GM18868 (cell line): ENCODE data around the gene KCNQ2.

Experiments used
- ATAC-seq: cut with Tn5 transposase; IDR thresholded peaks from one replicate; pipeline ENCODE4 v1.9.1; 2021; ENCODE audit warnings: mild to moderate bottlenecking, moderate library complexity; ENCODE audit not compliant: unreplicated experiment

Gene KCNQ2

DNA sequence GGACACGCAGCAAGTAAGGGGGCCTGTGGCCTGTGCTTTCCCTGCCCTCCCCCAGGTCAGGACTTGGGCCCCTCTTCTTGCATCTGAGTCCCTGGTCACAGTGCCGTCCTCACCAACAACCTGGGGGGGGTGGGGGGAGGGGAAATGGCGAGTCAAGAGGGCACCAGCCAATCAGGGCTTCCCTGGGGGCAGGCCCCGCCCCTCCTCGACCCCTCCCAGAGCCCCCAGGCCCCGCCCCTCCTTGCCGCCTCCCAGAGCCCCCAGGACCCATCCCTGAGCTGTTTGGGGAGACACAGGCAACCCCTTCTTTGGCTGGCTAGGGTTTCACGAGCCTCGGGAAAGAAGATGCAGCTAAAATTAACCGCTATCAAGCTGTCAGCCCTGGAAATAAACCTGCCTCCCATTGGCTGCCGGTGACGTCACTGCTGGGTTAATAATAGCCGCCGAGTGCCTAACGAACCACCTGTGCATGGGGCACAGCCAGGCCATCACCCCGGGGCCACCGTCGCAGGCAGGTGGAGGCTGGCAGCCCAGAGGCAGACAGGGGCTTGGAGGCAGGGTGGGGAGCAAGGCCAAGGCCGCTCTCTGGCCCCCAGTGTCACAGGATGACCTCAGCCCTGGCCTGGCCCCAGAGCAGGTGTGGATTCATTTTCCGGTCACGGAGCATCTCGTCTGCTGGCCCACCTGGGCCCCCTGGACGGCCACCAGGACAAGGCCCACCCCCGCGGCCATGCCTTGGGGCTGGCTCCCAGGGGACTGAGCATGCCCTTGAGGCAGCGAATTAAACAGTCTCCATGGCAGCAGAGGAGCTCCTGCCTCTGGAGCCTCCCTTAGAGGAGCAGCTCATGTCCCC lies 29.6 kb upstream of the KCNQ2 start:
- ATAC-seq: no peak

DNA sequence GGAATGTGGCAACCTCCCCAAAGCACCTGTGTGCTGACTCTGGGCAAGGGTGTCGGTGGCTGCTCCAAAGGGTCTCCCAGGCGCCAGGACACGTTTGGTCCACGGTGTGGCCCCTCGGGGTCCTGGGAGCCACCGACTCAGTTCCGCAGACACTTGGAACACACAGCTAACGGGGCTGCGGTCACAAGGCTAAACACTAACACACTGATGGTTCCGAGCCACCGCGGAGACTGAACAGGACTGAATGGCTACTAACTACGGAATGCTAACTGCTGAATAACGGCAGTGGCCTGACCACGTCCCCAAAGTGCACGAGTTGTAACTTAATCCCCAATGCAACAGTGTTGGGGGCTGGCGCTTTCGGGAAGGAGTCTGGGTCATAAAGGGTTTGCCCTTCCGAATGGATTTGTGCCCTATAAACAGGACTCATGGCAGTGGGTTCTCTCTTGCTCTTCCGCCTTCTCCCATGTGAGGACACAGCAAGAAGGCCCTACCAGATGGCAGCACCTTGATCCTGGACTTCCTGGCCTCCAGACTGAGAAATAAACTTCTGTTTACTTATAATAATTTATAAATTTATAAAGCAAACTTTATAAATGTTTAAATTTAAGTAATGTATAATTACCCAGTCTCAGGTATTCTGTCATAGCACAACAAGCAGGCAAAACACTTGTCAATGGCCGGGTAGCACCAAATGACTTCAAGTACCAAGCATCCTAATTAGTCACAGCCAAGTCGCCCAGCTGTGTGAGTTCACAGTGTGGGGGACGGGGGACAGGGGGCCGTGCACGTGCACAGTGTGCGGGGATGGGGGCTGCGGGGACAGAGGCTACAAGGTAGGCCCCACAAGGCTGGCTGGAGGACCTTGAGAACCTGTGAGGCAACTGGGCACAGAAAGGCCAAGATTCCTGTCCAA lies 28.7 kb upstream of the KCNQ2 start:
- no peak for ATAC-seq

DNA sequence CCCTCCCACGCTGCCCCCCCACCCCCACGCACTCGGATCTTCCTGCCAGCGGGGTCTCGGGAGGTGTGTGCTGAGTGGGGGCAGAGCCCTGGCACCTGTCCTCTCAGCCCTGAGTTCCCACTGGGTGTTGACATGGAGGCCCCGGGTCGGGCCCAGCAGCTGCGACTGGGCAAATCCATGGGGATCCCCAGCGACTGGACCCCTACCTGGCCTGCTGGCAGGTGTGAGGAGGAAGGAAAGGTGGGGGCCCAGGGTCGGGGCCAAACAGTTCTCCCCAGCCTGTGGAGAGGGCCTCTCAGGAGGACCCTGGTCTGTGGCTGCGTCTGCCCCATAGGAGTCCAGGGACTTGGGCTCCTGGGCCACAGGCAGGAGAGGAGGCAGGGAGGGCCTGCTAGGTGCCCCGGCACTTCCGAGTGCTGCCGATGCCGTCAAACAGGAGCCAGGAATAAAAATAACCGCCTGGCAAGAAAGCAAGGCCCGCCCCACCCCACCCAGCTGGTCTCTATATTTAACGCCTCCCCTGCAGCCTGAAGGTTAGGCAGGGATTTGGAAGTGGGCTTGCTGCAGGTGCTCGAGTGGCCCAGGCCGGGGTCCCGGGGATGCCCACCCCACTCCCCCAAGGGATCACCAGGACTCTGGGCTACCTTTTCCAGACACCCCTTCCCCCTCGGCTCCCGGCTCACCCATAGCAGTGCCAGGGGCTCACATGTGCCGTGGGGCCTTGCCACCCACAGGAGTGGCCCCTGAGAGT lies 27.9 kb upstream of the KCNQ2 start:
- no peak for ATAC-seq

DNA sequence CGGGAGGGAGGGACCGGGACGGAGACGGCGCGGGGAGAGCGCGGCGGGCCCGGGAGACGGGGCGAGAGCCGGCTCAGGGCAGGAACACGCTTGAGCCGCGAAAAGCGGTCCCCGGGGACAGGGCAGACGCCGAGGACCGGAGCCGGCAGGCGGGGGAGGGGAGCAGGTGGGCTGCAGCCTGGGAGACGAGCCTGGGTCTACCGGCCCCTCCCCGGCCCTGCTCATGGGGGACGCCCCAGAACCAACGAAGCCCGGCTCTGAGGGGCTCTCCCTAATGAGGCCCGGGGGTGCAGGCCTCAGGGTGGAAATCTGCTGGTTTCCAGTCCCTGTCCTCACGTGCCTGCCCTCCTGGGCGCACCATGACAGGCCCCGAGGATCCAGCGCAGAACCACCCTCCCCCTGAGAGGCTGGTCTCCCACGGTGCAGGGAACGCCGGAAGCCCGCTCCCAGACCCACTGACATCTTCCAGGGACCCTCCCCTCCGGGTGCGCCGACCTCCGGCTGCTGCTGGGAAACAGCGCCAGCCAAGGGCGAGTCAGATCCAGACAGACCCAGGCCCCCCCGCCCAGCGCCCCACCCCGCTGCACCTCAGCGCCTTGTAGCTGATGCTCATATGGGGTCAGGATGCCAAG lies 27.0 kb upstream of the KCNQ2 start:
- ATAC-seq: no peak

DNA sequence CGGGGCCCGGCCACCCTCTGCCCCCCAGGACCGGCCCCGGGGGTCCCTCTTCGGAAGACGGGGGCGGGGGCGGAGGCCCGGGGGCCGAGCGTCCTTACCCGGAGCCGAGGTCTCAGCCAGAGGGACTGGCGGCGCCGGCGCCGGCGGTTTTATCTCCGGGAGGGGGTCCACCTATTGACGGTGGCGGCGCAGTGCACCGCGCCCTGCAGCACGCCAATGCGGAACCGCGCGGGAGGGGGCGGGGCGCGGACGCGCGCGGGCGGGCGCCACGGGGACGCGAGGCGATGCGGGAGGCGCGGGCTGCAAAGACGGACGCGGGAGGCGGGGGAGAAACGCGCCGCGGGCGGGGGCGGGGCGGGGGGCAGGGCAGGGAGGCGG lies 26.5 kb upstream of the KCNQ2 start, which contains the start of gene EEF1A2:
Gene EEF1A2 (minus strand): TSS at position 124 of the 378 bp plus-strand sequence. CDS start 1,320 bp downstream, outside the sequence.
- no peak for ATAC-seq

DNA sequence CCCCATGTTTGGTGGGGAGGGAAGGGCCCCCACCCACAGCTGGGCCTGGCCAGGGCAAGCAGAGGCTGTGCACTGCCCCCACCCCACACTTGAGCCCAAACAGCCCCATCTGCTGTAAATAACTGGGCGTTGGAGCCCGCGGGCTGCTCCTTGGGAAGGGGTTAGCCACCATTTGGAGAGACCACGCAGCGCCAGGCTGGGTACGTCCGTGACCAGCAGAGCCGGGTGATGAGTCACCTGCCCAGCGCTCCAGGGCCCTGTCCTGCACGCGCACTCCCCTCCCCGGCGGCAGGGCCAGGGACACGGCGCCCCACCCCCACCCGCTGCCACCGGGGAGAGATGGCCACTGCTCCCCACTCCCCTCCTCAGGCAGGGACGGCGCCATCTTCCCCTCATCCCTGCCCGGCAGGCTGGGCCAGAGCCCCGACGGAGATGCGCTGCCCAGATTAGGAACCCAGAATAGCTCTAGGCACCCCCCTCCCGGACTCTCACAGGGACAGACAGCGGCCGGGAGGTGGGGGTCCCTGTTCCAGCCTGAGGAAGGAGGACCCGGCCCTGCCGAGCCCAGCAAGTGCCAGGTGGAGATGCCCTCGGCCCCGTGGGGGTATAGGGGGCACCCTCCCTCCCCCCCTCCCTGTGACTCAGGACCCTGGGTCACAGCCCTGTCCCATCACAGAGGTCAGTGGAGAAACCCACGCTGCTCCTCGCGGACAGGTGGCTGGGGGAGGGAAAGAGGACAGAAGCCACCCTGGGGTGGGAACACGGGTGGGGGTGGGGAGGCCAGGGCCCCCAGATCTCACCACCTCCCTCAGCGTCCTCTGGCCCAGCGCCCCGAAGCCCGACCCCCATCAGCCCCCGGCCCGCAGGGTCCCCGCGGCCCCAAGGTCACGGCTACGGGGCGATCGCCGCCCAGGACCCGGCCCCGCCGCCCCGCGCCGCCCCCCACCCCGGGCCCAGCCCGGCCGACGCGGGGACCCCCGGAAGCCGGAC lies 25.8 kb upstream of the KCNQ2 start:
- no peak for ATAC-seq

DNA sequence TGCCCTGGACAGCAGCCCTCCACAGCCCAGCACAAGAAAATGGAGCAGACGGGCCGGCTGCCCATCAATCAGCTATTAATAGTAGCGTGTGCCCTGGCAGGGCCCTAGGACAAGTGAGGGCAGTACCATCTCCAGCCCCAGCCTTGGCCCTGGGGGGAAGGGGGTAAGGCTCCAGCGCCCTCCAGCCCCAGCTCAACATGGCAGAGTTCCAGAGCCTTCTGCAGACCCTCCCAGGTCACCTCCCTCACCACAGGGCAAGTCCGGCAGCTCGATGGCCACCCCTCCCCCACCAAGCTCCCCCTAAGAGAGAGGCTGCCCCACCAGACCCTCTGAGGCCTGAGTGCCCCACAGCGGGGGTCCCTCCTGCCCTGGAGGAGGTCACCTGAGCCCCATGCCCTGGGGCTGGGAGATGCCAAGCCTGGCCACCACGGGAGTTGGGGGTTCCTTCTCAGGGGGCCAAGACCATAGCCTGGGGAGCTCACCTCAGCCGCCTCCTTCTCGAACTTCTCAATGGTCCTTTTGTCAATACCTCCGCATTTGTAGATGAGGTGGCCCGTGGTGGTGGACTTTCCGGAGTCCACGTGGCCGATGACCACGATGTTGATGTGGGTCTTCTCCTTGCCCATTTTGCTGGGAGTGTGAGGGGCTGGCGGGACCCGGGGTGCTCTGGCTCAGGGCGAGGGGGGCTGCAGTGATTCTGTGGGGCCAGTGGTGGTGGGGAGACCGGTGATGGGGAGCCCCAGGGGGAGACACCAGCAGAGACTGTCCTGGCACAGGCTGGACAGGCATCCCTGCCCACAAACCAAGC lies 24.9 kb upstream of the KCNQ2 start:
- ATAC-seq: no peak

DNA sequence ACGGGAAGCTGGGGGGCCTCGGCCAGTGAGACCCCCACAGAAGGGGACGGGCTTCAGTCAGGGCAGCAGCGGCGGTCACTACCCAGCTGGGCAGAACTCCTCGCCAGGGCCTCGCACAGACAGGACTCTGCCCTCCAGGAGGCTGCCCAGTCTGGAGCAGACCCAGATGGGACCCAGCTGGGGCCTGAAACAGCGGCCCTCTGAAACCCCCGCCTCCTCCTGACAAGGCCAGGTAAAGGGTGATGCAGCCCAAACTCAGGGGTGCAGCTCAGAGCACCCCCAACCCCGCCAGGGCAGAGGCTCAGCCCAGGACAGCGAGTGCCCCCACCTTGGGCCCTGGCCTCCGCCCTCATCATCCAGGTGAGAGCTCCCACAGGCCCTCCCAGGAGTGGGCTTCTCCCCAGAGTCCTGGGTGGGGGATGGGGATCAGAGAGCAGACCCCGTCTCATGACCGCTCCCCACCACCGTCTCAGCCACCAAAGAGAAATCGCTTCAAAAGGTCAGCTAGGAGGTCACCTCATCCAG lies 24.2 kb upstream of the KCNQ2 start:
- ATAC-seq: no peak

DNA sequence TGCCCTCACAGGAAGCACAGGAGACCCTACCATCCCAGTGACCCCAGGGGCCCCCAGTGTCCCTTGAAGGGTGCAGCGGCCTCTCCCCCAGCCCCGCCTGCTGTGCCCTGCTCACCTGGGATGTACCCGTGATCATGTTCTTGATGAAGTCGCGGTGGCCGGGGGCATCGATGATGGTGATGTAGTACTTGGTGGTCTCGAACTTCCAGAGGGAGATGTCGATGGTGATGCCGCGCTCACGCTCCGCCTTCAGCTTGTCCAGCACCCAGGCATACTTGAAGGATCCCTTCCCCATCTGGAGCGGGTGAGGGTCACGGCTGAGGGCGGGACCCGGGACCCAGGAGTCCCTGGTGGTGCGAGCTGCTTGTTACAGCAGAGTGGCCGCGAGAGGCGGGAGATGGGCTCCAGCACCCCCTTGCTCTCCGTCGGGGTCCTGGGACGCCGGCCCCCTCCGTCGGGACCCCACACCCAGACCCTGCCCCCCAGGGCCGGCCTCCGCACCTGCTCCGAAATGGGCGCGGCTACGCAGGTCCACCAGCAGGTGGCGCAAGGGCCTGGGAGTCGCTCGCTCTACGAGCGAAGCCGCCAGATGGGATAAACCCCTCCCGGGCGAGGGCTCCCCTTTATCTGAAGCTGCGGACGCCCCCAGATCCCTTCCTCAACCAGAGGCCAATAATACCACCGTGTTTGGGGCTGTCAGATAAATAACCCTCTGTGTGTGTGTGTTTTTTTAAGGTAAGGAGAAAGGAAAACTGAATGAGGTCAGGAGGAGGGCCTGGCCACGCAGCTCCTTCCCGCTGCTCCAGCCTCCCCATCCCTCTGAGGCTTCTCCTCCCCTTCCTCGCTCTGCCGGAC lies 23.5 kb upstream of the KCNQ2 start:
- no peak for ATAC-seq

DNA sequence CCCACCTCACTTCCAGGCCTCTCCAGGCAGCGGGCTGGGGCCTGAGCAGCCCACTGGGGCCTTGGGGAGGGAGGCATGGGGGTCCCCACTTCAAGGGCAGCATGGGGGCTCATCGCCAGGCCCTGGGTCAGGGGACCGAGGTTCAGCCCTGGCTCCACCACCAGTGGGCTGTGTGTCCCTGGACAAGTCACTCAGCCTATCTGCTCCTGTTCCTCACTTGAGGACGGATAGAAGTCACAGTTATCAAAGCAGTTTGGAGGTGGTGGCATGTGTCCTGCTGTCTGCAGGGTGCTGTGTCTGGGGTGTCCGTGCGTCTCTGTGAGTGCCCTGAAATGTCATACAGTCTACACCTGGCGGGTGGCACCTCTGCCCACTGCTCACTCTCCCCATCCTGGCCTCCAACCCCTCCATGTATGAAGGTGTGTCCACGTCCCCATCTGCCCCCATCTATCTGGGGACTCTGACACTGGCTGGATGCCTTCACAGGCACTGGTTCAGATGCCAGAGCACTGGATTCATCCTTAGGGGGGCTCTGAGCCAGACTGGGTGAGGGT lies 22.8 kb upstream of the KCNQ2 start:
- ATAC-seq: no peak

DNA sequence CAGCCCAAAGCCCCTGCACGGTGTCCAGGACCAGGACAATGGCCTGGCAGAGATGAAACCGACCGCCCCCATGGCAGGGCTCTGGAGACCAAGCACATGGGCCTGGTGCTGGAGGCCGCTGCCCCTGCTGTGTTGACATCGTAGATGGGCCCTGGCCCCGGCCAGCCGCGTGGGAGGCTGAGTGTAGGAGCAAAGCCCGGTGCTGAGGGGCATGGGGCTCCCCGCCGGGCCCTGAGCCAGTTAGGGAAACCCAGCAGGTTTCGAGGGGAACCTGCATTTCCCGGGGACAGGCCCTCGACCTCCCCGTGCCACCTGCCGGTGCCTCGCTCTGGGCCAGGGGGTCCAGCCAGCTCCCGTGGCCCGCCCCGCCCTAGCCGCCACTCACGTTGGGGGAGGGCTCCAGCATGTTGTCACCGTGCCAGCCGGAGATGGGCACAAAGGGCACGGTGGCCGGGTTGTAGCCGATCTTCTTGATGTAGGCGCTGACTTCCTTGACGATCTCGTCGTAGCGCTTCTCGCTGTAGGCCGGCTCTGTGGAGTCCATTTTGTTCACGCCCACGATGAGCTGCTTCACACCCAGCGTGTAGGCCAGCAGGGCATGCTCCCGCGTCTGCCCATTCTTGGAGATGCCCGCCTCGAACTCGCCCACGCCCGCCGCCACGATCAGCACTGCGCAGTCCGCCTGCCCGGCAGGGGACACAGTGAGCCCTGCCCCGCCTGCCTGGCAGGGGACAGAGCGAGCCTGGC lies 22.1 kb upstream of the KCNQ2 start:
- ATAC-seq: no peak

DNA sequence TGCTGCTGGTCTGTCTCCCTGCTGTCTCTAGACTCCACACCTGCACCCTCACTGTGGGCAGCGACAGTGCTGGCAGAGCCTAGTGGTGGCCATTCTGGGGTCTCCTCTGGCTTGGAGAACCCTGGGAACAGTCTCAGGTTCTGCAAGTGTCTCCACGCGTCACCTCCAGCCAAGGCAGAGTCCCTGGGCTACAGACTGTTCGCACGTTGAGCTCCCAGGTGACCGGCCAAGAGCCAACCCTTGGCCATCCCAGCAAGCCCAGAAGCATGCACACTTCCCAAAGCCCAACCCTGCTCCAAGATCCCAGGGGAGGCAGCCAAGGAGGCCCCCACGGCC lies 21.6 kb upstream of the KCNQ2 start:
- ATAC-seq: no peak

DNA sequence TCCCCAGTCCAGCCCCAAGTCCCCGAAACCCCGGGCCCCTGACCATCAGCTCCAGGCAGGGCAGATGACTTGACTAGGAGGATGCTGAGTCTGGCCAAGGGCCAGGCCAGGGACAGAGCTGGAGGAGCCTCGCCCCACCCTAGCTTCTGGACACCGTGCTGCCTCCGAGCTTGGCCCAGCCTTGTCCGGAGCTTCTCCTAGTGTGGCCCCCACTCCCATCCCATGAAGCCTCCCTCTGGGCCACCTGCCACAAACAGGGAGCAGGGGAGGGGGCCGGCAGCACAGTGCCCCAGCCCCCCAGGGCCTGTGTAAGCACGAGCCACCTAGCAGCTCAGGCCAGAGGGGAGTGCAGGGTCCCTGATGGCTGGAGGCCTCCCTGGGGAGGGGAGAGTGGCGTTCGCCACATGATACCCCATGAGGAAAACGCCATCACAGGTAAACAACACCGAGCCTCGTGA lies 21.1 kb upstream of the KCNQ2 start:
- no peak for ATAC-seq

DNA sequence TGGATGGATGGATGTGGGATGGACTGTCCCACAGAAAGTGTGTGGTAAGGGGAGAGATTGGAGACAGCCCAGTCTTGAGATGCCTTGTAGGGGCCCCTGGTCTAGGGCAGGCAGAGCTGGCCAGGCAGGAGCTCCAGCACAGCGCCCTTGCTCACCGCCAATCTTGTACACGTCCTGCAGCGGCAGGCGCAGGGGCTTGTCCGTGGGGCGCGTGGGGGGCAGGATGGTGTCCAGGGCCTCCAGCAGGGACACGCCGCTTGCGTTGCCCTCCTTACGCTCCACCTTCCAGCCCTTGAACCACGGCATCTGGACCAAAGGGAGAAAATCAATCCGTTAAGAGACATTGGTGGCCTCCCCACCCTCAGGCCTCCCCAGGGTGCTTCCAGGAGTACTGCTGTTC lies 20.5 kb upstream of the KCNQ2 start:
- ATAC-seq: no peak

DNA sequence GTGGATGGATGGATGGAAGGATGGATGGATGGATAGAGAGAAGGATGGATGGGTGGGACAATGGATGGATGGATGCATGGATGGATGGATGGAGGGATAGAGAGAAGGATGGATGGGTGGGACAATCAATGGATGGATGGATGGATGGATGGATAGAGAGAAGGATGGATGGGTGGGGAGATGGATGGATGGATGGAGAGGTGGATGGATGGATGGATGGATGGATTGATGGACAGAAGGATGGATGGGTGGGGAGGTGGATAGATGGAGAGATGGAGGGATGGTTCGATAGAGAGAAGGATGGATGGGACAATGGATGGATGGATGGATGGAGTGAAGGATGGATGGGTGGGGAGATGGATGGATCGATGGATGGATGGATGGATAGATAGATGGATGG lies 20.1 kb upstream of the KCNQ2 start:
- no peak for ATAC-seq

DNA sequence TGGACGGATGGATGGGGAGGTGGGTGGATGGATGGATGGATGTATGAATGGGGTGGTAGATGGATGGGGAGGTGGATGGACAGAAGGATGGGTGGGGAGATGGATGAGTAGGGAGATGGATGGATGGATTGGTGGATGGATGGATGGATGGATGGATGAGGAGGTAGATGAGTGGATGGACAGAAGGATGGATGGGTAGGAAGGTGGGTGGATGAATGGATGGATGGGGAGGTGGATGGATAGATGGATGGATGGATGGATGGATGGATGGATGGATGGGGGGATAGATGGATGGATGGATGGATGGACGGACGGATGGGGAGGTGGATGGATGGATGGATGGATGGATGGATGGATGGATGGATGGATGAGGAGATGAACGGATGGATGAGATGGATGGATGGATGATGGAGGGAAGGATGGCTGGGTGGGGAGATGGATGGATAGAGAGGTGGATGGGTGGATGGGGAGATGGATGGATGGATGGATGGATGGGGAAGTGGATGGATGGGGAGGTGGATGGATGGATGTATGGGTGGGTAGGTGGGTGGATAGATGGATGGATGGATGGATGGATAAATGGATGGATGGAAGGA lies 19.3 kb upstream of the KCNQ2 start:
- no peak for ATAC-seq
